CD8-positive, alpha-beta memory T cell (primary cell): ENCODE results near the gene RAET1L. TPM values are rescaled to one million over a fixed set of nuclear protein-coding genes. Genes with fewer than 3 reads are reported as not detected.

Source experiments
- CTCF ChIA-PET: fragments of 350-600 bp; sonication (Branson Sonifier 250); formaldehyde crosslinking; loops from one replicate; lab custom pipeline; 2021; ENCODE audit warnings: antibody characterized with exemption; lab: Charles Lee
- POLR2A ChIA-PET: fragments of 350-600 bp; sonication (Branson Sonifier 250); formaldehyde crosslinking; loops from one replicate; lab custom pipeline; 2021; ENCODE audit warnings: antibody characterized with exemption; lab: Charles Lee
- DNase-seq, 5 donors: peaks; one replicate each; pipeline versions ENCODE4 v3.0.0 to v3.0.0-alpha.2; 2020 to 2022; ENCODE audit warnings: mixed read lengths in 1 of 5
- H3K27ac ChIP-seq: one replicate; pipeline ENCODE4 v1.7.0; 2013; ENCODE audit warnings: low read depth, mild to moderate bottlenecking, low read length, moderate library complexity
- H3K27me3 ChIP-seq: 2 replicates; pipeline ENCODE4 v1.7.0; 2013; ENCODE audit warnings: low read length, mild to moderate bottlenecking; ENCODE audit not compliant: insufficient read depth, poor library complexity, severe bottlenecking
- H3K36me3 ChIP-seq: 2 replicates; pipeline ENCODE4 v1.7.0; 2013; ENCODE audit warnings: mild to moderate bottlenecking, low read length, moderate library complexity; ENCODE audit not compliant: insufficient read depth
- H3K4me1 ChIP-seq: 2 replicates; pipeline ENCODE4 v1.7.0; 2013; ENCODE audit warnings: mild to moderate bottlenecking, low read length, moderate library complexity; ENCODE audit not compliant: insufficient read depth
- H3K4me3 ChIP-seq: 2 replicates; pipeline ENCODE4 v1.7.0; 2013; ENCODE audit warnings: mild to moderate bottlenecking, low read length
- H3K9me3 ChIP-seq: 2 replicates; pipeline ENCODE4 v1.7.0; 2013; ENCODE audit warnings: mild to moderate bottlenecking, low read length
- H3K27ac Mint-ChIP-seq, 8 donors: one replicate each; pipeline ENCODE4 v1.8.0; 2020 to 2021; ENCODE audit warnings: mixed read lengths in 8 of 8, mild to moderate bottlenecking in 6 of 8, inconsistent platforms in 3 of 8, moderate library complexity in 3 of 8
- H3K27me3 Mint-ChIP-seq, 2 donors: one replicate each; pipeline ENCODE4 v1.8.0; 2020 to 2021; ENCODE audit warnings: mixed read lengths in 2 of 2, mild to moderate bottlenecking in 1 of 2, moderate library complexity in 1 of 2
- H3K36me3 Mint-ChIP-seq, 3 donors: one replicate each; pipeline ENCODE4 v1.8.0; 2020 to 2021; ENCODE audit warnings: mixed read lengths in 3 of 3, inconsistent platforms in 1 of 3, mild to moderate bottlenecking in 1 of 3
- H3K4me1 Mint-ChIP-seq, 3 donors: one replicate each; pipeline ENCODE4 v1.8.0; 2020 to 2021; ENCODE audit warnings: mixed read lengths in 3 of 3, inconsistent platforms in 1 of 3, mild to moderate bottlenecking in 1 of 3
- H3K4me3 Mint-ChIP-seq, 7 donors: one replicate each; pipeline ENCODE4 v1.8.0; 2020 to 2021; ENCODE audit warnings: mixed read lengths in 7 of 7, mild to moderate bottlenecking in 6 of 7, moderate library complexity in 4 of 7, inconsistent platforms in 2 of 7
- H3K9me3 Mint-ChIP-seq, 5 donors: one replicate each; pipeline ENCODE4 v1.8.0; 2020 to 2022; ENCODE audit warnings: mixed read lengths in 5 of 5, mild to moderate bottlenecking in 3 of 5, moderate library complexity in 2 of 5, inconsistent platforms in 1 of 5
- polyA plus RNA-seq: library from polyadenylated mRNA; unstranded; fragments of 300-500 nt; fragmentation: Illumina TruSeq; gene quantifications from one replicate; pipeline ENCODE4 v1.2.3, GENCODE V29; 2021
- total RNA-seq, 2 experiments: library from RNA; stranded (reverse); gene quantifications; one replicate each; pipeline ENCODE4 v1.2.3, GENCODE V29; 2021

The RAET1L gene
- total and polyA plus RNA-seq, 3 experiments from 2014 or later = not detected

GRCh38 chr6:150032598-150032997 lies 7.3 kb upstream of the RAET1L start:
- no peaks in the 10 kb centered on the region for H3K9me3 Mint-ChIP-seq
- H3K4me3 Mint-ChIP-seq = no peak overlapping the region
- peaks cover 47 to 55% of the 10 kb centered on the region in 2 donors for H3K27me3 Mint-ChIP-seq
- Histone ChIP-seq H3K36me3 (no peaks in the 10 kb centered on the region), H3K27me3 (peaks cover 27% of the 10 kb centered on the region), H3K4me3 (no peak overlapping the region), H3K27ac (no peak overlapping the region), H3K4me1 (peaks cover 8% of the 10 kb centered on the region), H3K9me3 (no peaks in the 10 kb centered on the region)
- H3K36me3 Mint-ChIP-seq = peaks cover 0 to 3% (median 0%) of the 10 kb centered on the region in 3 donors
- H3K27ac Mint-ChIP-seq = no peak overlapping the region
- DNase-seq = no peak
- POLR2A ChIA-PET = no interaction called here
- CTCF ChIA-PET = no interaction called here
- peaks cover 8 to 10% (median 9%) of the 10 kb centered on the region in 3 donors for H3K4me1 Mint-ChIP-seq

DNA sequence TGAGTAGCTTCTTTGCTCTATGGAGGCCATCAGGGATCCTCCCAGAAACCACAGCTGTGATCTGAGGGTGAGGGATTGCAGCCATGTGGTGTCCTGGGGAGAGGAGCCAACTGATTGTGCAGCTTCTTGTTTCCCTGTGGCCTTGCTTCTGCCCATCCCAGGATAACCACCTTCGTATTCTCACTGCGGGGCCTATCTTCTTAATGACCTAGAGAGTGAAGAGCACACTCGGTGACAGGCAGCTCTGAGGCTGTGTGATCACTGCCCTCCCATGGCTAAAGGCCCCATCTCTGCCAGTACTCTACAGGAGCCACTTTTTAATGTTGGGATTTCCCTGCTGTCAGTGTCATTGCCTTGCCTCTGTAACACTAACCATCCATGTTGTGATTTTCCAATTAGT lies 5.3 kb upstream of the RAET1L start:
- Mint-ChIP-seq H3K4me1 (peaks cover under 1 to 3% (median 2%) of the 10 kb centered on the region in 3 donors), H3K27me3 (peaks cover 44 to 55% of the 10 kb centered on the region in 2 donors), H3K36me3 (no peaks in the 10 kb centered on the region), H3K27ac (no peak overlapping the region), H3K9me3 (no peaks in the 10 kb centered on the region), H3K4me3 (no peak overlapping the region)
- H3K27me3 ChIP-seq = peaks cover 12% of the 10 kb centered on the region
- no peaks in the 10 kb centered on the region for H3K9me3 ChIP-seq
- ChIA-PET CTCF (interaction anchor here (1.2 kb wide), 1 partner anchor 14 kb away, joined by 3 read pairs; no protein-coding TSS in a partner anchor), POLR2A (no interaction called here)
- H3K4me1 ChIP-seq = peaks cover 3% of the 10 kb centered on the region
- H3K36me3 ChIP-seq = no peaks in the 10 kb centered on the region
- H3K27ac ChIP-seq = no peak overlapping the region
- DNase-seq = no peak
- H3K4me3 ChIP-seq = no peak overlapping the region

DNA sequence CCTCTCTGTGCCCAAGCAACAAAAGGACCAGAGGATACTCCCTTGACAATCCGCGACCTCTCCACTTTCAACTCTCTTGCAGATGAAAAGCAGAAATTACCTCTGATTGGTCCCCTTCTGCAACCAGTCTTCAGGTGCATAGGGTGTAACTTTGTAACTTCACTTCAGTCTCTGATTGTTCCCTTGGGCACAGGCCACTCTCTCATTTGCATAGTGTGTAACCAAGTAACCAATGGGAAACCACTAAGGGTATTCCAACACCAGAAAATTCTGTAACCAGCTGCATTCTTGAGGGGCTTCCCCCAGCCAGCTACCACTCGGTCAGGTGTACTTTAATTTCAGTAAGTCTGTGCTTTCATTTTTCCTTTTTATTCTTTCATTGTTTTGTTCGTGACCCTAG lies 4.4 kb upstream of the RAET1L start:
- Mint-ChIP-seq H3K36me3 (no peaks in the 10 kb centered on the region), H3K27me3 (peaks cover 46 to 57% of the 10 kb centered on the region in 2 donors), H3K27ac (no peak overlapping the region), H3K4me3 (no peak overlapping the region), H3K9me3 (no peaks in the 10 kb centered on the region), H3K4me1 (peaks cover 6 to 9% (median 7%) of the 10 kb centered on the region in 3 donors)
- ChIA-PET CTCF (interaction anchor here (1.2 kb wide), 1 partner anchor 13 kb away, joined by 3 read pairs; no protein-coding TSS in a partner anchor), POLR2A (no interaction called here)
- Histone ChIP-seq H3K4me3 (no peak overlapping the region), H3K4me1 (peaks cover 9% of the 10 kb centered on the region), H3K36me3 (no peaks in the 10 kb centered on the region), H3K27me3 (peaks cover 15% of the 10 kb centered on the region), H3K9me3 (no peaks in the 10 kb centered on the region), H3K27ac (no peak overlapping the region)
- DNase-seq = no peak

GRCh38 chr6:150029276-150029675 lies 3.9 kb upstream of the RAET1L start:
- H3K36me3 Mint-ChIP-seq = no peaks in the 10 kb centered on the region
- no peaks in the 10 kb centered on the region for H3K36me3 ChIP-seq
- H3K4me3 ChIP-seq = no peak overlapping the region
- H3K9me3 Mint-ChIP-seq = no peaks in the 10 kb centered on the region
- H3K9me3 ChIP-seq = no peaks in the 10 kb centered on the region
- POLR2A ChIA-PET = no interaction called here
- DNase-seq = no peak
- no peak overlapping the region for H3K4me3 Mint-ChIP-seq
- peaks cover 15% of the 10 kb centered on the region for H3K27me3 ChIP-seq
- H3K4me1 Mint-ChIP-seq = peaks cover 6 to 12% (median 7%) of the 10 kb centered on the region in 3 donors
- CTCF ChIA-PET = interaction anchor here (1.2 kb wide), 1 partner anchor 12 kb away, joined by 3 read pairs; no protein-coding TSS in a partner anchor
- H3K27ac ChIP-seq = no peak overlapping the region
- H3K4me1 ChIP-seq = peaks cover 9% of the 10 kb centered on the region
- H3K27ac Mint-ChIP-seq = peak overlapping the region in 1 of 8 donors; percentile 90
- H3K27me3 Mint-ChIP-seq = peaks cover 49 to 57% of the 10 kb centered on the region in 2 donors

DNA sequence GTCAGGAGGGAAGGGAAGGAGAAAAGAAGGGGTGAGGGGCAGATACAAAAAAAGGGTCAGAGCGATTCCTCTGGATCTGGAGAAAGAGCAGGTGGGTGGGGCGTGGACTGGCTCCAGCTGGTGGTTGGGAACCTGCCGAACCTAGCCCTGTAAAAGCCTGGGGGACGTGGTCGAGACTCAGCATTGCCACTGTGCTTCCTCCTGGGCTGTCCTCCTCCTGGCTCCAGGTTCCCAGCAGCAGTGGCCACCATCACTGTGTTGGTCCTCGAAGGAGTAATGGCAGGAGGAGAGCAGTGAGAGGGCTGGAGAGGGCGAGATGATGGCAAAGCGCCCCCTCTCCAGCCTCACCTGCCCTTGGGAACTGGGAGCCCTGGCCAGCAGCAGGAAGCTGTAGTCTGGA lies 3.5 kb upstream of the RAET1L start:
- ChIA-PET CTCF (no interaction called here), POLR2A (no interaction called here)
- no peak for DNase-seq
- no peak overlapping the region for H3K4me3 Mint-ChIP-seq
- no peak overlapping the region for H3K27ac Mint-ChIP-seq
- H3K27me3 Mint-ChIP-seq = peaks cover 48 to 59% of the 10 kb centered on the region in 2 donors
- no peaks in the 10 kb centered on the region for H3K36me3 ChIP-seq
- H3K9me3 Mint-ChIP-seq = no peaks in the 10 kb centered on the region
- no peak overlapping the region for H3K27ac ChIP-seq
- peaks cover 6 to 12% (median 7%) of the 10 kb centered on the region in 3 donors for H3K4me1 Mint-ChIP-seq
- H3K4me1 ChIP-seq = peaks cover 9% of the 10 kb centered on the region
- H3K9me3 ChIP-seq = no peaks in the 10 kb centered on the region
- H3K4me3 ChIP-seq = no peak overlapping the region
- peaks cover 15% of the 10 kb centered on the region for H3K27me3 ChIP-seq
- H3K36me3 Mint-ChIP-seq = no peaks in the 10 kb centered on the region

- no peaks in the 10 kb centered on the region for H3K9me3 ChIP-seq
- Mint-ChIP-seq H3K36me3 (no peaks in the 10 kb centered on the region), H3K27ac (no peak overlapping the region), H3K4me3 (peak overlapping the region in 1 of 7 donors; percentile 61), H3K27me3 (peaks cover 45 to 56% of the 10 kb centered on the region in 2 donors), H3K9me3 (no peaks in the 10 kb centered on the region), H3K4me1 (peaks cover 6 to 12% (median 7%) of the 10 kb centered on the region in 3 donors)
- DNase-seq = no peak
- peaks cover 10% of the 10 kb centered on the region for H3K27me3 ChIP-seq
- H3K27ac ChIP-seq = no peak overlapping the region
- H3K4me1 ChIP-seq = peaks cover 9% of the 10 kb centered on the region
- ChIA-PET POLR2A (no interaction called here), CTCF (no interaction called here)
- no peaks in the 10 kb centered on the region for H3K36me3 ChIP-seq
- no peak overlapping the region for H3K4me3 ChIP-seq
Observed at GRCh38 chr6:150027806-150028565, 2.7 kb upstream of the RAET1L start.

GRCh38 chr6:150026976-150027805 lies 1.9 kb upstream of the RAET1L start:
- no peaks in the 10 kb centered on the region for H3K36me3 Mint-ChIP-seq
- peaks cover 10% of the 10 kb centered on the region for H3K27me3 ChIP-seq
- H3K9me3 Mint-ChIP-seq = no peaks in the 10 kb centered on the region
- H3K9me3 ChIP-seq = no peaks in the 10 kb centered on the region
- H3K27ac Mint-ChIP-seq = no peak overlapping the region
- H3K4me1 Mint-ChIP-seq = peaks cover 6 to 12% (median 7%) of the 10 kb centered on the region in 3 donors
- ChIA-PET CTCF (no interaction called here), POLR2A (no interaction called here)
- no peak overlapping the region for H3K4me3 ChIP-seq
- H3K4me3 Mint-ChIP-seq = no peak overlapping the region
- no peak overlapping the region for H3K27ac ChIP-seq
- H3K36me3 ChIP-seq = no peaks in the 10 kb centered on the region
- H3K27me3 Mint-ChIP-seq = peaks cover 45 to 52% of the 10 kb centered on the region in 2 donors
- no peak for DNase-seq
- peaks cover 9% of the 10 kb centered on the region for H3K4me1 ChIP-seq
